ENCODE data around the gene CDC42.
A peak's percentile ranks its signal among the peaks of the same experiment; 100 is the strongest.

Gene CDC42

DNA sequence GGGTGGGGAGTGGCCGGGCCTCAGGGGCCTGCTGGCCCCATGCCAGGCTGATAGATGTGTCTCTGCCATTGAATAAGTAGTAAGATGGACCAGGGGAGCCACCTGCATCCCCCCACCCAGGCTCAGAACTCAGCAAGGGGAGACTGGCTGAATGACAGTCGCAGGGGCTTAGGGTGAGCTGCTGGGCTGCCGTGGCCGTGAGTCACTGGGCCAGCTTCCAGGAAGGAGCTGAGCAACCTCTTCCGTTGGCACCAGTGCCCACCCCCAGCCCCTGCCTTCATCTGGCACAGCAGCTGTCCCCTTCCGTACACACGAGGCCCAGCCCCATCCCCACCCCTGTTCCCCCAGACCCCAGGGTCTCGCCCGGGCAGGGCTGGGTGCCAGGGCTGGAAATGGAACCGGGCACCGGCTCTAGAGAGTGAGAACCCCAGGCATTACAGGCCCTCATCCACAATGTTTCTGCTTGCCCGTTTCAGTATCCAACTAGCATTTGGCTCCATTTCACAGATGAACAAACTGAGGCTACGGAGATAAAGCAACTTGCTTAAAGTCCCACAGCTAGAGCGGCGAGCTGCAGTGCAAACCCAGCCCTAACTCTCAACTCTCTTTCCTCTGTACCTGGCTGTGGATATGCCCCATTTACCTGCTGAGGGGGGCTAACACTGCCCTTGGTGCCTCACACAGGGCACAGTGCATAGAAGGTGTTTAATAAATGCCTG, 80.2 kb downstream of the CDC42 start:
- no peak for DNase-seq

DNA sequence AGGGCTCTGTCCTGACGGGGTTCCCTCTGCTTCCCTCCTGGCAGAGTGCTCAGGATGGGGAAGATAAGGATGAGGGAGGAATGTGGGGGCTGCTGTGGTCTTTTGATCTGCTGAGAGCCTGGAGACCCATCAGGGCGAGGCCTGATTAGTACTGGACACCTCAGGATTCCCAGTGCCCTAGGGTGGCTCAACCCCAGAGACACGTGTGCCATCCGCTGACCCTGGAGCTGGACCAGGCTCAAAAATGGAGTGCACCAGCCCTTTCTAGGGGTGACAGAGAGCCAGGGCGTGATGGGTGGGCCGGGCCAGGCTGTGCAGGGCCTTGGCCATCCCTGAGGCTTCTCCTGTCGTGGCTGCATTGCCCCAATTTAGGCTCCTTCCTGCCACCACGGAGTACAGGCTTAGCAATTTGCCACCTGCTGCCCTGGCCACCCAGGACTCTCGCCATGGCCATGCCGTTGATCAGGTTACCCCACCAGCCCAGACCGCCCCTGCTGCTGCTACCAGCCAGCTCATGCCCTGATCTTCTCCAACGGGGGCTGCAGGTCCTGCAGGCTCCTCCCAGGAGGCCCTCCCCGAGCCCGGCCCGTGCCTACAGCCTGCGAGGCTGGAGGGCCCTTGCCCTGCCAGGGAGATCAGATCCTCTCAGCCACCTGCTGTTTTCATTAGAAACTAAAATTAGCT, 80.9 kb downstream of the CDC42 start:
- peak; percentile 44 for DNase-seq

DNA sequence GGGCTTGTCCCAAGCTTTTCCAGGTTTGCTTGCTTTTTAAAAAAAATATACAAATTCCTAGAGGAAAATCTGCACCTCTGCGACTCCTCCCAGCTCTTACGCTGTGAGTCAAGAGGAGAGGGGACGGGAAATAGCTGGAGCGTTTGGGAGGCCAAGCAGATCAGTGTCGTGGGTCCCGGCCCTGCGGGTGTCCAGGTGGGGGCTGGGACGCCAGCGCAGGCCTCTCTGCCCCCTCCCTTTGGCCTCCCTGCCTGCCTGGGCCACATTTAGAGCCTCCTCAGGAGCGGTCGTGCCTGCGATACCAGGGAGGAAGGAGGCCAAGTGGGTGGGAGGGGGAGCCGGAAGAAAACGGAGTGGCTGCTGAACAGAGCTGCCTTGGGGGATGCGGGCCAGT, 81.4 kb downstream of the CDC42 start:
- no peak for DNase-seq

GRCh38 chr1:22137004-22137720, 84.7 kb downstream of the CDC42 start:
- DNase-seq = no peak

GRCh38 chr1:22139066-22139594, 86.6 kb downstream of the CDC42 start:
- DNase-seq = no peak

DNA sequence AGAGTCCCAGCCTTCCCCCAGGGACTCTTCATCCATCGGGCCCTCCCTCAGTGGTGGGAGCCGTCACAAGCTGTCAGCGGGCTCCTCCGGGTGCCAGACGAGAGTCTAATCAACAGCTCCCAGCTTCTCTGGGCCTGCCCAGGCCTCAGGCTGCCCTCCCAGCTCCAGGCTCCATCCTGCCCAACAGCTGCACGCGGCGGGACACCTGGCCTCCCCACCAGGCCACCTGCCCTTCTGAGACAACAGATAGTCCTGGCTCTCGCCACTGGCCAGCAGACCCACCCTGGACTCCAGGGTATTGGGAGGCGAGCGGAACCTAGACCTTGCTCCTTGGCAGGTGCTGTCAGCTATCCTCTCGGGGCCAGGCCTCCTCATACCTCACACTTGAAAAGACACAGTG, 87.3 kb downstream of the CDC42 start:
- DNase-seq = no peak
